GM23338 (cell line): ENCODE measurements around the gene COL8A1. TPM values are rescaled to one million over a fixed set of nuclear protein-coding genes. Genes with fewer than 3 reads are reported as not detected.

ENCODE experiments used
- ATAC-seq: fragments of 200-7000 bp; cut with Tn5 transposase; 3 replicates; pipeline ENCODE4 v1.9.1; 2020
- DNase-seq: peaks from one replicate; pipeline ENCODE4 v3.0.0-alpha.2; 2015; ENCODE audit warnings: low spot score
- H2AFZ ChIP-seq: fragments of 200-600 bp; sonication (generic); 2 replicates; pipeline ENCODE4 v1.8.0; 2016; ENCODE audit warnings: antibody characterized with exemption, mild to moderate bottlenecking, moderate library complexity
- H3F3A ChIP-seq: fragments of 200-600 bp; sonication (generic); replicated peaks from 2 replicates; pipeline ENCODE4 v1.8.0; 2017; ENCODE audit warnings: antibody characterized with exemption, mixed run types, low read depth
- H3K27ac ChIP-seq: fragments of 200-600 bp; sonication (generic); 2 replicates; pipeline ENCODE4 v1.6.1; 2016; ENCODE audit warnings: low read depth
- H3K27me3 ChIP-seq: fragments of 200-600 bp; sonication (generic); 2 replicates; pipeline ENCODE4 v1.8.0; 2016; ENCODE audit warnings: mild to moderate bottlenecking, mixed run types, moderate library complexity; ENCODE audit not compliant: insufficient read depth
- H3K36me3 ChIP-seq: fragments of 200-600 bp; sonication (generic); 2 replicates; pipeline ENCODE4 v1.8.0; 2016; ENCODE audit warnings: mild to moderate bottlenecking; ENCODE audit not compliant: insufficient read depth
- H3K4me1 ChIP-seq: fragments of 200-600 bp; sonication (generic); 2 replicates; pipeline ENCODE4 v1.8.0; 2016; ENCODE audit warnings: mild to moderate bottlenecking, moderate library complexity; ENCODE audit not compliant: insufficient read depth
- H3K4me2 ChIP-seq: fragments of 200-600 bp; sonication (generic); 2 replicates; pipeline ENCODE4 v1.7.1; 2017; ENCODE audit warnings: mixed run types
- H3K4me3 ChIP-seq: fragments of 200-600 bp; sonication (generic); 2 replicates; pipeline ENCODE4 v1.6.1; 2016; ENCODE audit warnings: mixed run types
- H3K79me2 ChIP-seq: fragments of 200-600 bp; sonication (generic); replicated peaks from 2 replicates; pipeline ENCODE4 v1.8.0; 2017; ENCODE audit warnings: mild to moderate bottlenecking; ENCODE audit not compliant: insufficient read depth
- H3K9me2 ChIP-seq: fragments of 200-600 bp; sonication (generic); 2 replicates; pipeline ENCODE4 v1.8.0; 2017; ENCODE audit not compliant: insufficient read depth
- H4K20me1 ChIP-seq: fragments of 200-600 bp; sonication (generic); replicated peaks from 2 replicates; pipeline ENCODE4 v1.8.0; 2017; ENCODE audit warnings: mild to moderate bottlenecking; ENCODE audit not compliant: insufficient read depth
- H3K27ac Mint-ChIP-seq: 2 replicates; pipeline ENCODE4 v1.8.0; 2020; ENCODE audit warnings: inconsistent platforms, mild to moderate bottlenecking, moderate library complexity, mixed read lengths
- H3K27me3 Mint-ChIP-seq: 3 replicates; pipeline ENCODE4 v1.8.0; 2022; ENCODE audit warnings: low read depth, mild to moderate bottlenecking, moderate library complexity, mixed read lengths, inconsistent platforms; ENCODE audit not compliant: insufficient read depth, poor library complexity
- H3K36me3 Mint-ChIP-seq: 3 replicates; pipeline ENCODE4 v1.8.0; 2021; ENCODE audit warnings: low read depth, mild to moderate bottlenecking, inconsistent platforms, moderate library complexity, mixed read lengths
- H3K4me1 Mint-ChIP-seq: 3 replicates; pipeline ENCODE4 v1.8.0; 2020; ENCODE audit warnings: mild to moderate bottlenecking, inconsistent platforms, mixed read lengths
- H3K4me3 Mint-ChIP-seq: 3 replicates; pipeline ENCODE4 v1.8.0; 2021; ENCODE audit warnings: moderate library complexity, mild to moderate bottlenecking, inconsistent platforms, mixed read lengths
- H3K9me3 Mint-ChIP-seq: 3 replicates; pipeline ENCODE4 v1.8.0; 2020; ENCODE audit warnings: moderate library complexity, mild to moderate bottlenecking, inconsistent platforms, mixed read lengths
- CREB1 ChIP-seq: fragments of 250-450 bp; sonication (Bioruptor Pico); IDR thresholded peaks from 2 replicates; pipeline ENCODE4 v1.5.0; 2020; ENCODE audit warnings: low read depth, mild to moderate bottlenecking, moderate library complexity
- CTCF ChIP-seq, 2 experiments: fragments of 200-600 bp in 1 of 2; sonication (generic) in 1 of 2; conservative IDR thresholded peaks; 2 replicates each; pipeline versions ENCODE4 v1.5.1 to v1.6.1; 2016 to 2017; ENCODE audit warnings: antibody characterized with exemption in 2 of 2, low read depth in 2 of 2, mild to moderate bottlenecking in 2 of 2, moderate library complexity in 1 of 2
- ETS1 ChIP-seq: IDR thresholded peaks from 2 replicates; pipeline ENCODE4 v1.6.1; 2016; ENCODE audit warnings: antibody characterized with exemption
- EZH2 ChIP-seq: fragments of 200-600 bp; sonication (generic); IDR thresholded peaks from one replicate; pipeline ENCODE4 v1.8.0; 2017; ENCODE audit warnings: antibody characterized with exemption, mild to moderate bottlenecking, low read depth; ENCODE audit not compliant: unreplicated experiment
- JUNB ChIP-seq: IDR thresholded peaks from one replicate; pipeline ENCODE4 v1.6.1; 2016; ENCODE audit warnings: antibody characterized with exemption; ENCODE audit not compliant: unreplicated experiment
- NANOG ChIP-seq: IDR thresholded peaks from 2 replicates; pipeline ENCODE4 v1.6.1; 2016; ENCODE audit warnings: antibody characterized with exemption, borderline replicate concordance
- POLR2AphosphoS5 ChIP-seq: IDR thresholded peaks from 2 replicates; pipeline ENCODE4 v1.6.1; 2016; ENCODE audit warnings: antibody characterized with exemption, low read depth
- REST ChIP-seq: IDR thresholded peaks from one replicate; pipeline ENCODE4 v1.6.1; 2018; ENCODE audit warnings: antibody characterized with exemption; ENCODE audit not compliant: unreplicated experiment
- ZNF331 ChIP-seq: fragments of 250-450 bp; sonication (Bioruptor Pico); IDR thresholded peaks from 2 replicates; pipeline ENCODE4 v1.5.0; 2020; ENCODE audit warnings: low read depth, mild to moderate bottlenecking, moderate library complexity
- polyA plus RNA-seq: library from polyadenylated mRNA; unstranded; fragments of >200 nt; fragmentation: Nextera tagmentation; extraction: Ambion mirVana; gene quantifications from 2 replicates; pipeline ENCODE4 v1.2.1, GENCODE V29; 2016
- total RNA-seq: library from RNA; depleted of rRNA; stranded (reverse); fragments of >200 nt; shearing (Covaris generic); gene quantifications from 2 replicates; pipeline ENCODE4 v1.2.3, GENCODE V29; 2014

COL8A1 gene
- total and polyA plus RNA-seq, 2 experiments from 2014 or later, result 0.26 to 0.97 TPM

- no peak for TF ChIP-seq CTCF (conservative IDR thresholded peaks at IDR 0.05; ENCODE audit: low read depth in 2 of 2)
- TF ChIP-seq EZH2, result no peak
Observed at GRCh38 chr3:99599894-99600293, 38.5 kb upstream of the COL8A1 start (continued).

- Mint-ChIP-seq H3K27ac (no peak overlapping the region), H3K4me3 (no peak overlapping the region), H3K4me1 (peaks cover 4% of the 10 kb centered on the region), H3K9me3 (no peaks in the 10 kb centered on the region), H3K27me3 (no peaks in the 10 kb centered on the region), H3K36me3 (no peaks in the 10 kb centered on the region)
- Histone ChIP-seq H3K27me3 (no peaks in the 10 kb centered on the region), H3K9me2 (no peaks in the 10 kb centered on the region), H3K4me2 (no peak overlapping the region), H2AFZ (no peak overlapping the region), H3K27ac (no peak overlapping the region), H3K4me1 (no peaks in the 10 kb centered on the region), H3K79me2 (no peaks in the 10 kb centered on the region), H4K20me1 (no peaks in the 10 kb centered on the region), H3K36me3 (no peaks in the 10 kb centered on the region), H3F3A (no peaks in the 10 kb centered on the region), H3K4me3 (no peak overlapping the region)
- no peak for ATAC-seq
- no peak for TF ChIP-seq JUNB
- TF ChIP-seq ETS1, result no peak
- TF ChIP-seq NANOG, result no peak
- TF ChIP-seq ZNF331 (CRISPR knock-in tag), result no peak
- no peak for DNase-seq
Observed at GRCh38 chr3:99601515-99601914, 36.9 kb upstream of the COL8A1 start.

GRCh38 chr3:99602183-99602582 lies 36.2 kb upstream of the COL8A1 start:
- no peaks in the 10 kb centered on the region for H3K27me3 Mint-ChIP-seq
- Histone ChIP-seq H3K4me2 (no peak overlapping the region), H3K27me3 (no peaks in the 10 kb centered on the region), H3K27ac (no peak overlapping the region), H2AFZ (no peak overlapping the region), H3K4me1 (no peaks in the 10 kb centered on the region), H3K79me2 (no peaks in the 10 kb centered on the region), H3F3A (no peaks in the 10 kb centered on the region), H4K20me1 (no peaks in the 10 kb centered on the region), H3K36me3 (no peaks in the 10 kb centered on the region), H3K4me3 (no peak overlapping the region), H3K9me2 (no peaks in the 10 kb centered on the region)
- ATAC-seq, result no peak
- no peak overlapping the region for H3K4me3 Mint-ChIP-seq
- no peak for DNase-seq
- no peaks in the 10 kb centered on the region for H3K9me3 Mint-ChIP-seq
- no peaks in the 10 kb centered on the region for H3K36me3 Mint-ChIP-seq
- no peak overlapping the region for H3K27ac Mint-ChIP-seq
- H3K4me1 Mint-ChIP-seq, result peaks cover 4% of the 10 kb centered on the region
- TF ChIP-seq NANOG (no peak), ETS1 (no peak), REST (no peak), POLR2AphosphoS5 (no peak), CREB1 (CRISPR knock-in tag) (no peak)
